ENCODE results near the gene TCP11L2.
A peak's percentile ranks its signal among the peaks of the same experiment; 100 is the strongest.

Gene TCP11L2

DNA sequence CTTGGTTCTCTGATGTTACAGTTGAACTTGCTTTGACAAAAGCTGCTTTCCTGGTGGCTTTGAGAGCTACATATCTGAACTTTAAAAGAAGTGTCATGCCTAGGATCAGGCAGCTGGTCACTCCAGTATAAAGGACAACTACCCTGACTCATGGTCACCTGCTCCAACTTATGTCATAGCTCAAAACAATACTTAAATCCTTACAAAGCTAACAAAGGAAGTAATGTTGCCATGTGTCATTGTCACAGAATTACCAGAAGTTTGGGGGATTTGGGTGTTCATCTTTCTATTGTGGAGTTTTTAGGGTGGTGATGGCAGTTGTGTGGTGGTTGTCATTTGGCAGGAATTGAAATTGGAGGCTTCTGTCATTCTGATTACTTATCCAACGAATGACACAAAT lies 1.8 kb upstream of the TCP11L2 start:
- DNase-seq (ENCODE audit: low spot score): no peak
- no peaks in the 10 kb centered on the region for H3K36me3 ChIP-seq (ENCODE audit: low read depth)
- no peak overlapping the region for H3K4me3 ChIP-seq (ENCODE audit: severe bottlenecking)
- TF ChIP-seq, protein P1, sequence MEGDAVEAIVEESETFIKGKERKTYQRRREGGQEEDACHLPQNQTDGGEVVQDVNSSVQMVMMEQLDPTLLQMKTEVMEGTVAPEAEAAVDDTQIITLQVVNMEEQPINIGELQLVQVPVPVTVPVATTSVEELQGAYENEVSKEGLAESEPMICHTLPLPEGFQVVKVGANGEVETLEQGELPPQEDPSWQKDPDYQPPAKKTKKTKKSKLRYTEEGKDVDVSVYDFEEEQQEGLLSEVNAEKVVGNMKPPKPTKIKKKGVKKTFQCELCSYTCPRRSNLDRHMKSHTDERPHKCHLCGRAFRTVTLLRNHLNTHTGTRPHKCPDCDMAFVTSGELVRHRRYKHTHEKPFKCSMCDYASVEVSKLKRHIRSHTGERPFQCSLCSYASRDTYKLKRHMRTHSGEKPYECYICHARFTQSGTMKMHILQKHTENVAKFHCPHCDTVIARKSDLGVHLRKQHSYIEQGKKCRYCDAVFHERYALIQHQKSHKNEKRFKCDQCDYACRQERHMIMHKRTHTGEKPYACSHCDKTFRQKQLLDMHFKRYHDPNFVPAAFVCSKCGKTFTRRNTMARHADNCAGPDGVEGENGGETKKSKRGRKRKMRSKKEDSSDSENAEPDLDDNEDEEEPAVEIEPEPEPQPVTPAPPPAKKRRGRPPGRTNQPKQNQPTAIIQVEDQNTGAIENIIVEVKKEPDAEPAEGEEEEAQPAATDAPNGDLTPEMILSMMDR (IDR thresholded peaks at IDR 0.05; ENCODE audit: poor library complexity, severe bottlenecking): no peak
- no peak overlapping the region for H3K27ac ChIP-seq (ENCODE audit: poor library complexity, severe bottlenecking)
- peaks cover 15% of the 10 kb centered on the region for H3K4me1 ChIP-seq (ENCODE audit: insufficient read depth, poor library complexity, severe bottlenecking)
- no peaks in the 10 kb centered on the region for H3K27me3 ChIP-seq (ENCODE audit: insufficient read depth, poor library complexity, severe bottlenecking)
- no peak for ATAC-seq (ENCODE audit: low read depth)
- H3K9me3 ChIP-seq (ENCODE audit: severe bottlenecking): no peaks in the 10 kb centered on the region

- Histone ChIP-seq H3K36me3 (ENCODE audit: low read depth) (no peaks in the 10 kb centered on the region), H3K9me3 (ENCODE audit: severe bottlenecking) (no peaks in the 10 kb centered on the region), H3K27me3 (ENCODE audit: insufficient read depth, poor library complexity, severe bottlenecking) (no peaks in the 10 kb centered on the region), H3K4me1 (ENCODE audit: insufficient read depth, poor library complexity, severe bottlenecking) (peaks cover 10% of the 10 kb centered on the region), H3K4me3 (ENCODE audit: severe bottlenecking) (no peak overlapping the region), H3K27ac (ENCODE audit: poor library complexity, severe bottlenecking) (peak overlapping the region; percentile 32)
- TF ChIP-seq, protein P1 (IDR thresholded peaks at IDR 0.05; ENCODE audit: poor library complexity, severe bottlenecking): no peak
- ATAC-seq (ENCODE audit: low read depth): no peak
- DNase-seq (ENCODE audit: low spot score): no peak
Observed at GRCh38 chr12:106301241-106301610, 1.3 kb upstream of the TCP11L2 start.

DNA sequence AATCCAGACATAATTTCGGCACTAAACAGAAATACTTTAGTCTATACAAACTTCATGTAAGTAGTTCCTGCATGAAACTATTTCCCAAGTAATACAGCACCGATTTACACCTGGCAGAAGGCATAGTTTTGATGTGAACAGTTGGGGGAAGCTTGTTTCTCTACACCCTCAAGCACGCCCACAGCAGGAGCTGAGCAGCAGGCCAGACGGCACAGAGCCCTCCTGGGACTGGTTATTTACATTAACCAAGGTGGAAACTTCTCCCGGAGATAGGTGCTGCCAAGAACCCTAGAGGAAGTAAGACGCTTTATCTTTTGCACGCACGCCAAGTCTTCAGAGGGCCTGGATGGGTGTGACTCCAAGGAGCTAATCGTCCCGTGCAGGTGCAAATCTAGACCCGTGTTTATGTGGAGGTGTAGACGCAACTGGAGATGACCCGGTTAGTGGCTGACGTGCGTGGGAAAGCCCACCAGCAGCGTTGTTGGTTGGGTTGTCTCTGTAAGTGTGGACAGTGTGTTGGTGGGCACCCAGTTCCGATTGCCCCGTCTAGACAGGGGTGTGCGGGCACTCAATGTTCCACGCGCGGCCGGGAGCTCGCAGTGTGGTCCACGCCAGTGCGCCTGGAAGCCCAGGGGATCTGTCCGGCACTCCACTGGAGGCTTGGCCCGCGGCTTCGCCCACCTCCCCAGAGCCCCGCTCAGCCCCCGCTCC lies 767 bp upstream of the TCP11L2 start:
- DNase-seq (ENCODE audit: low spot score) (no peak), ATAC-seq (ENCODE audit: low read depth) (peak; percentile 51)
- TF ChIP-seq, protein P1 (IDR thresholded peaks at IDR 0.05; ENCODE audit: poor library complexity, severe bottlenecking): no peak
- H3K4me3 ChIP-seq (ENCODE audit: severe bottlenecking): peak overlapping the region; percentile 52
- no peaks in the 10 kb centered on the region for H3K27me3 ChIP-seq (ENCODE audit: insufficient read depth, poor library complexity, severe bottlenecking)
- H3K36me3 ChIP-seq (ENCODE audit: low read depth): no peaks in the 10 kb centered on the region
- H3K4me1 ChIP-seq (ENCODE audit: insufficient read depth, poor library complexity, severe bottlenecking): peaks cover 5% of the 10 kb centered on the region
- H3K27ac ChIP-seq (ENCODE audit: poor library complexity, severe bottlenecking): peak overlapping the region; percentile 32
- H3K9me3 ChIP-seq (ENCODE audit: severe bottlenecking): no peaks in the 10 kb centered on the region

- H3K27me3 ChIP-seq (ENCODE audit: insufficient read depth, poor library complexity, severe bottlenecking): no peaks in the 10 kb centered on the region
- H3K9me3 ChIP-seq (ENCODE audit: severe bottlenecking): no peaks in the 10 kb centered on the region
- TF ChIP-seq, protein P1 (IDR thresholded peaks at IDR 0.05; ENCODE audit: poor library complexity, severe bottlenecking): no peak
- DNase-seq (ENCODE audit: low spot score) (peak; percentile 75), ATAC-seq (ENCODE audit: low read depth) (peak; percentile 71)
- peak overlapping the region; percentile 32 for H3K27ac ChIP-seq (ENCODE audit: poor library complexity, severe bottlenecking)
- peaks cover 5% of the 10 kb centered on the region for H3K4me1 ChIP-seq (ENCODE audit: insufficient read depth, poor library complexity, severe bottlenecking)
- H3K4me3 ChIP-seq (ENCODE audit: severe bottlenecking): peak overlapping the region; percentile 52
- H3K36me3 ChIP-seq (ENCODE audit: low read depth): no peaks in the 10 kb centered on the region
Observed at GRCh38 chr12:106303202-106303820, 778 bp downstream of the TCP11L2 start.

DNA sequence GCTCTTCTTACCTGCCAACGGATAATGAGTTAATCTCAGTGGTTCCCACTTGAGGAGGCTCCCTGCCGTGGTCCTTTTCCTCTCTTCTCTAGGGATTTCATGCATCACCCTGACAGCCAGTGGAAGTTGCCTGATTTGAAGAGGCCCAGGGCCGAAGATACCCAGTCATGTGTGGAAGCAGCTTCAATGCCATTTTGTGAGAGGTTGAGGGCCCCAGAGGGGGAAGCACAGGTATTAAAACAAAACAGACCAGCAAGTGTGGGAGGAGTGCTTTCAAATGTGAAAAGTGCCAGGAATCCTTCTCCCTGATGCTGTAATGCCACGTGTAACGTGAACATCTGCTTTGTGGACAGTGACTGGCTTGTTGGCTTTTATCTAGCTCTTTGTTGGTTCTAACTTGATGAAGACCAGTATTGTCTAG lies 1.5 kb downstream of the TCP11L2 start:
- Histone ChIP-seq H3K4me1 (ENCODE audit: insufficient read depth, poor library complexity, severe bottlenecking) (peaks cover 5% of the 10 kb centered on the region), H3K36me3 (ENCODE audit: low read depth) (no peaks in the 10 kb centered on the region), H3K27me3 (ENCODE audit: insufficient read depth, poor library complexity, severe bottlenecking) (no peaks in the 10 kb centered on the region), H3K9me3 (ENCODE audit: severe bottlenecking) (no peaks in the 10 kb centered on the region), H3K27ac (ENCODE audit: poor library complexity, severe bottlenecking) (no peak overlapping the region), H3K4me3 (ENCODE audit: severe bottlenecking) (no peak overlapping the region)
- TF ChIP-seq, protein P1 (IDR thresholded peaks at IDR 0.05; ENCODE audit: poor library complexity, severe bottlenecking): no peak
- ATAC-seq (ENCODE audit: low read depth) (no peak), DNase-seq (ENCODE audit: low spot score) (no peak)
